GM18868 (cell line): Measurements from ENCODE around the gene MTERF2.

Source experiments
- ATAC-seq: cut with Tn5 transposase; IDR thresholded peaks from one replicate; pipeline ENCODE4 v1.9.1; 2021; ENCODE audit warnings: mild to moderate bottlenecking, moderate library complexity; ENCODE audit not compliant: unreplicated experiment

Gene MTERF2

DNA sequence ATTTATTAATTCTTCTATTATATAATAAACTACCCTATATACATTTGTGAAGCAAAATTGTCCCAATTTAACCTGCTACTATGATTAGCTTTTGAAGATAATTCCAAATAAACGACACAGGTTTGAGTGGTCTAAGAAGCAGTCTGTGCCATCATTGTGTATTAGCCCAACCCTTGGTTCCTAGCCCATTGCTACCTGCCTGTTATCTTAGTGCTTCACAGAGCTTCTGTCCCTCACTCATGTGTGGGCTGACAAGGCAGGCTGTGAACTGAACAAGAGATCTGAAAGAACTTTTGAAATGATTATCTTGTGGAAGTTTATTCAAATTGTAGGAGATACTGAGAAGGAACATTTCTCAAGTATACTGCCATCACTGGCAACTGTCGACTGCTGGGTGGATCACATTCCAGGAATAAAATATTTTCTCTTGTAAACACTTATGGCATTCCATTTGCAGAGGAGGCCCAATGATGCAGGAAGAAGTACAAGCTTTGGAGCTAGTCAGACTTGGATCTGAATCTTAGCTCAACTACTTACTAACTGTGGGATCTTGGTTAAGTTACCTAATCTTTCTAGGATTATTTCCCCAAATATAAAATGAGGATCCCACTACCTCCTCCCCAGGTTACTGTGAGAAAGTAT lies 7.8 kb upstream of the MTERF2 start:
- no peak for ATAC-seq

DNA sequence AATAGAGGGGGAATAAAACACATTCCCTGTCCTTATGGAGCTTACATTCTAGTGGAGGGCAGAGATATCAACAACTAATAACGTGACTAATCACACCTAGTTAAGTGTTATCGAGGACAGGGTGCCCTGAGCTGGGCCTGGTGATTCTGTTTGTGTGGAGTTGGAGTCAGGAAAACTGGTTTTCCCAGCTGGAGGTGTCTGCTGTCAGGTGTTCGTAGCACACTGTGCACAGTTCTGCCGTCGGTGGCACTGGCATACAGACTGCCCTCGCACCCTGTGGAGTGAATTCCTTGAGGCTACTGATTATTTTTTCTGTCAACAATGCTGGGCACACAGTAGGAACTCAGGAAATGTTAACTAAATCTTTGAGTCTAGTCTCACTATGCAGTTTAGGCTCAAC lies 900 bp upstream of the MTERF2 start:
- ATAC-seq = no peak

DNA sequence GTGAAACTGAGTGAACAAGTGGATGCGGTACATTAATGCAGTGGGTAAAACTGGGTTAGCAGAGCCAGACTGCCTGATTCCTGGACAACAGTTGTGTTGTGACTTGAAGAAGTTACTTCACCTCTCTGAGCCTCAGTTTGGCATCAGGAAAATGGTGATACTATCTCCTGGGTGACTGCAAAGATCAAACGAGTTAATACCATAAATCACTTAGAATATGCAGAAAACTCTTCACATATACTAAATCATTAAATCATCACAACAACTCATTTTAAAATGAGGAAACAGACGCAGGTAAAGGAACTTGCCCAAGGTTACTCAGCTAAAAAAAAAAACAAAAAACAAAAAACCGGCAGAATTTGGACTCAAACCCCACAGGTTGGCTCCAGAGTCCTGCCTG lies 811 bp downstream of the MTERF2 start:
- no peak for ATAC-seq

DNA sequence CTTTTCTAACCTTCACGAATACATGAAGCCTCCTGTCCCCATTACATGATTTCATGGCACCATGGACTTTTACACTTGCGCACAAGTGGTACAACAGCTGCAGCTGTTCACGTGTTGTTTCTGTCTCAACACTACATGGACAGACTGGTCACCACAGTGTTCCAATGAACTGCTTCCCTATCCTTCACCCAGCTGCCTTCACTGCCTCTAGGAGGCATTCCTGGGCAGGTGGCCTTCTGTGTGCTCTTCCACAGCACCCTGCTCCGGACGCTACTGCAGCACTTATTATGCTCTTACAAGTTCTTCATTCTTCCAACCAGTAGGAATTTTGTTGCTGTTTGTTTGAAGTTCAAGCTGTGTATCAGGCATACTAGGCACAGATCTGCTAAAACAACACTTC lies 1.5 kb downstream of the MTERF2 start:
- ATAC-seq = no peak

DNA sequence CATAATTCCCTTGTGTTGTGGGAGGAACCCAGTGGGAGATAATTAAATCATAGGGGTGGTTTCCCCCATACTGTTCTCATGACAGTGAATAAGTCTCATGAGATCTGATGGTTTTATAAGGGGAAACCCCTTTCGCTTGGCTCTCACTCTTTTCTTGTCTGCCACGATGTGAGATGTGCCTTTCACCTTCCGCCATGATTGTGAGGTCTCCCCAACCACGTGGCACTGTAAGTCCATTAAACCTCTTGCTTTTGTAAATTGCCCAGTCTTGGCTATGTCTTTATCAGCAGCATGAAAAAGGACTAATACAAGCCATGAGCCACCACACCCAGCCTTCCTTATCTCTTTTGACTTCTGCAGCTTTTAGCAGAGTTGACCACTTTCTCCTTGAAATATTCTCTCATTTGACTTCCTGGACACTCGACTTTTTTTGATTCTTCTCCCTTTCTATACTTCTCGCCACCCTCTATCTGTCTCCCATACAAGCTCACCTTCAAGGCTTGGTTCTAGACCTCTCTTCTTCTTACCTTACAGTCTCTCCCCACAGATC lies 2.3 kb downstream of the MTERF2 start:
- ATAC-seq = no peak

DNA sequence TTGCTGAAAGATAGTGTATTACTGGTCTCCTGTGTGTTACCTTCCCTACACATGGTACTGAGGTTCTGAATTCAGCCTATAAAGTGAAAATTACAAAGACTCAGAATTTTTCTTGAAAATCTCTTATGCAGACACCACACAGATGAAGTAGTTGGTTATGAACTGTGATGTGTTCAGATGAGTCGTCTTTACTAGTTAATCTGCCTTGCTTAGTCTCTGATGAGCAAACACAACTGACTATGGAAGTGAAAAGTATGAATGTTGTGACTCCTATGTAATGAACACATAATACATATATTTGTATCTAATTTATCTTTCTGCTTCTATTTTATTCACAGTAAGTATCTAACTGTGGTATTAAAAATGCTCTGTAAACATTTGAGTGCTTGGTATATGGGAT lies 4.7 kb downstream of the MTERF2 start:
- no peak for ATAC-seq

DNA sequence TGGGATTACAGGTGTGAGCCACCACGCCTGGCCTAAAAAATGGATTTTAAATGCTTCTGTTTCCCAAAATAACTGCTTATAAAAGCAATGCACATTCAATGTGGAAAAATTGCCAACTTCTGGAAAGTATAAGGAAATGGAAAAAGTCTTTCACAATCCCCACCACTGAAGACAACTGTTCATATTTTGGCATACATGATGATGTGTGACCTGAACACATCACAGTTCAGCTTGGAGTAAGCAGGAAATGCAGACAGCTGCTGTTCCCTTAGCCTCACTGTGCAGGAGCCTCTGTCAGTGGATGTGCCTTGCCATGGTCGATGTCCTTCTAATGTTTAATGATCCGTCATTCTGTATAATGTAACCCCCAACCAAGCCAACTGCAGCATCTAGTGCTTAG lies 5.2 kb downstream of the MTERF2 start:
- no peak for ATAC-seq

DNA sequence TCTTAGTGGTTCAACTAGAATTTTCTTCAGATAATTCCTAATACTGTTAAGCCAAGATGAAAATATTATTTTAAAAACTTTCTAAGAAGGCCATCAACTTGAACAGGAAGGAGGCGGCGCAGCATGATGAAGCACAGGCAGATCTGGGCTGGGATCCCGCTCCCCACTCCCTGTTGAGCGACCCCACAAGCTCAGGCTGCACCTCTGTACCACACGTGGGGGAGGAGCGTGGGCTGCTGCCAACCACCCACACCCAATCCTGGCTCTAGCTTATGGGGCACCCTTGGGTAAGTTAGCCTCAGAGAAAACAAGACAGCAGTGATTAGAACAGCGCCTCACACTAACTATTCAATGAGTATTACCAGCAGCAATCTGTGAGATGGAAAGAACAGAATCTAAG lies 6.0 kb downstream of the MTERF2 start:
- no peak for ATAC-seq

DNA sequence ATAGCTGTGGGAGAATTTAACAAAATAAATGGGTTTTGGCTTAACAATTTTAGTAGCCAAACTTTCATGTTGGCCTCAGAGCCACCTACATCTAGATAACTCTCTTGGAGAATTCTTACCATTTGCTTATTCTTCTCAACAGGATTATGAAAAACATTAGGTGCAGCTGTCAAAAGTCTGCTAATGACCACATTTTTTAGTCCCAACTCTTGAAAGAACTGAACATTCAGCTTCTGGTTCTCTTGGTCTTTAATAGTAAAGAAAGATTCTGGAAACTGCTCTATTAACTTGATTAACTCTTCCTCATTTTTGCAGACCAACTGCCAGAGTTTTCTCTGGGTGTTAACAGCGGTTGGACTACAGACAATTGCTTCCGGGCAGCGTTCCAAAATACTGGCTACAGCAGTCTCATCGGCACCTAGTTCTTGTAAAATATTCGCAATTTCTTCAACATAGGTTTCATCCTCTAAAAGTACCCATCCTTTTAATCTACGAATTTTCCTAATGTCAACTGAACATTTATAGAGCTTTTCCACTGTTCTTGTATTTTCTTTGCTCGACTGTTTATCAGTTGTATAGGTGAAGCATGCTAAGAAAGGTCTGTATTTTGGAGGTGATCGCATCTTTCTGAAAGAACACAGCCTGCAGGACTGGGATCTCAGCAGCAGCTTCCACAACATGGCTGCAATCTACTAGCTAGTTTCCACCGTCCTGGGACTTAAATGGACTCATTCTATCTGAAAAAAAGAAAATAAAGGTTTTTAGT lies 8.7 kb downstream of the MTERF2 start:
- ATAC-seq = no peak

DNA sequence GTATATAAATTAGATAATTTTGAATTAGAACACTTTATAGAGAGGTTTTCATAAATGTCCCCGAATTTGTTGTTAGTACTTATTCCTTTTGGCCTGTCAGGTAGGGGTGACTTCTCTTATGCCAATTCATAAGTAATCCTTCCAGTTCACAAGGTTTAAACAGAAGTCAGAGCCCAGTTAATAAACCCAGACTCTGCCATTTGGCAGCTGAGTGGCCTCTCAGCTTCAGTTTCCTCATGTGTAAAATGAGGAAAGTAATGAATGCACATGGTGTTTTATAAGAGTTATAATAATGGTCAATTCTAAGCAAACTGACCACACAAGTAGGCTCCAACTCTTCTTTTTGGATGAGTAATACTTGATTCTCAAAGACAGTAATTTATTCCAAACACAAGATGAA lies 10.3 kb downstream of the MTERF2 start:
- no peak for ATAC-seq

DNA sequence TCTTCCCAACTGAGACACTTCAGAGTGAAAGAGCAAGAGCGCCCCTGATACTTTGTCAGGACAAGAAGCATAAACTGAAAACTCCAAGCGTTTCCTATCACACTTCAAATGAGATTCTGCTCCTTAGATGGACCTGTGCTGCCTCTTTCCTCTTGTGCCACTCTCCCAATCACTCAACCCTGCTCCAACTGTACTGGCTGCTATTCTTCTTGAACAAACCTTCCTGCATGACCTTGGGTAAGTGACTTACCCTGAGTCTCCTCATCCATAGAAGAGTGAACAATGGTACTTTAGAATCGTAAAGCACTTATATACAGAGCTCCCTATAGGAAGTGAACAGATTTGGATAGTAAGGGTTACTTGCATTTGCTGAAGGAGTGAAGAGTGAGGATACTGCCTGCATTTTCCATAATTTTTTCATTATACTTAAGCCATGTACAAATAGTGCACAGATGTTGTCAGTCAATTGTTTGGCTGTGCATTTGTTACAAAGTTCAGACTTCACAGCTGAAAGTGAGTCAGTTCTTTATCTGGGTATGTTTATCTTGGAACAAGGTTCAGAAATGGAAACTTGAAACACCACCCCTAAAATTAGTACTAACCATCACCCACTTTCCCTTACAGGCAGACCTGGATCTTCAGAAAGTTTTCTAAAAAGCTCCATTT lies 10.8 kb downstream of the MTERF2 start:
- no peak for ATAC-seq

DNA sequence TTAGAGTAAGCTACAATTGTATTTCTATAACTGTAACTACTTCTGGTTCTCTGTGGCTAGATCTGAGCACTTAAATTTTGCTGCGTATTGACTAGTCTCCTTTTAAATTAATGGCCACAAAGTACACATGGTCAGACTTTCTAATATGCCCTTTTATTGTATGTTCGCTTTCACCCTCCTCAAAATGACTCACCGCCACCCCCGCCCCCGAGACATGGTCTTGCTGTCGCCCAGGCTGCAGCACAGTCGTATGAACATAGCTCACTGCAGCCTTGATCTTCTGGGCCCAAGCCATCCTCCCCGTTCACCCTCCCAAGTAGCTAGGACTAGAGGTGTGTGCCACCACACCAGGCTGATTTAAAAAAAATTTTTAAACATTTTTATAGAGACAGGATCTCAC lies 11.8 kb downstream of the MTERF2 start:
- ATAC-seq = no peak

DNA sequence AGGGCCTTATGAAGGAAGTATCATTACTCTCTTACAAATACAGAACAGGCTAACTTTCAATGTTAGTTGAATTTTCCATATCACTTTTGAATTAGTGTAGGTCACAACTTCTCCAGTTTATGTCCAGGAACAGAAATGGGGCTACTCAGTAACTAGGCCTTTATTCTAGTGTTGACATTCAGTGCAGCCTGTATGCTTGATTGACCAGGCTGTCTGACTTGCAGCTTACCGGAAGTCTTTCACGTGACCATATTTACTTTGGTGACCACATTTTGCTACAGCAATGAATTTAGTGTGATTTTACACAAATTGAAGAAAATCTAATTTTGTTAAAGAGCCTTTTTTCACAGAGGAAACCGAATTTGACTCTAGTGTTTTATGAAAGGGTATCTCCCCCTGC lies 12.4 kb downstream of the MTERF2 start:
- ATAC-seq = peak; percentile 93

DNA sequence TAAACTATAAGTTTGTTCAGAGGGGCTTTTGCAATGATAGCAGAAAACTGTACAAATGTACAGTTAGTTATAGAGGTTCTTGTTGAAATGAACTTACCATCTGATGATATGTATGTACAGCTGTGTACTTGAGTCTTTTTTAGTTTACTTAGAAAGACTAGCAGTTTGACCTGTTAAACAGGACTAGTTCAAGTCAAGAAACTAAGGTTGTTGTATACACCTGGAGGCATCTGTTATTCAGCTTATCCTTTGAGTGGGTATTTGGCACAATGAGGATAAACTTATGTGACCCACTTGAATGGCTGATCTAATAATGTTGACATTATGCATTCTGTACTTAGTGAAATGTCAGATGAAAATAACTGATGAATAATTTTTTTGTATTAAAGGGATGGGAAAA lies 13.4 kb downstream of the MTERF2 start:
- no peak for ATAC-seq

DNA sequence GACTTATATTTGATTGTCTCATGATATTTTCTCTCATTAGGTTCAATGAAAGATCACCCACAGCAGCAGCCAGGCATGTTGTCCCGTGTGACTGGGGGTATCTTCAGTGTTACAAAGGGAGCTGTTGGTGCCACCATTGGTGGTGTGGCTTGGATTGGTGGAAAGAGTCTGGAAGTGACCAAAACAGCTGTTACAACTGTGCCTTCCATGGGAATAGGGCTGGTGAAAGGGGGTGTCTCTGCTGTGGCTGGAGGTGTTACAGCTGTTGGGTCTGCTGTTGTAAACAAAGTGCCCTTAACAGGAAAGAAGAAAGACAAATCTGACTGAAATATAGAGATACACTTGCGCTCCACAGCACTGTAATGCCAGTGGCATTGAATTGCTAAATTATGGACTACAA lies 15.9 kb downstream of the MTERF2 start:
- no peak for ATAC-seq

DNA sequence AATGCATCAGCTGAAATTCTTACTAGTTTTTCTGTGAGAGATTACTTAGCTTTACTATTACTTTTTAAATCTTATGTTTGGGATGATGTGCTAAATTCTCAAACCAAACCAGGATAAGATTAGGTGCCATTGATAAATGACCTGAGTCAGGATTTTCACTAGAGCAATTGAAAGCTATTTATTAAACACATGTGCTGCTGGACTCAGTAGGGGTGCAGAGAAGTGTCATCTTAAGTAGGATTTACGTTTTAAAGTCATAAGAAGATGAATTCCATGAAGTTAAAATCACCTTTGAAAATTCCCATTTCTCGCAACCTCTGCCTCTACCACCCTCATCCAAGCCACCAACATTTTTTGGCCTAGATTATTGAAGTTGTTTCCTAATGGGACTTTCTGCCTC lies 22.4 kb downstream of the MTERF2 start:
- ATAC-seq = no peak

DNA sequence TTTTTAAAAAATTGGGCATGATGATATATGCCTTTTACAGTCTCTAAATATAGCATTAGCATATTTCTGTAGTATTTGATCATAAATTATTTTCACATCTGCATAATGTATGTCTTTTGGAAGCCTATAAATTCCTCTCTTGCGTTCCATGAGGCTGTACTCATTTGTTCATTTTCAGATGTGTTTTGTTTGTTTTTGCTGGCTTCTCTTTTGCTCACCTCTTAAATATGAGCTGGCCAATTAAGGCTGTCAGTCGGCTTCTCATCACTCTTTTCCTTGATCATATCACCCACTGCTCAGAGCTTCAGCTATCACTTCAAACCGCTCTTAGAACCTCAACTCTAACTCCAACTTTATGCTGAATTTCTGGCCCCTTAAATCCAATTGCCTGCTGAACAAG lies 24.7 kb downstream of the MTERF2 start:
- ATAC-seq = no peak

DNA sequence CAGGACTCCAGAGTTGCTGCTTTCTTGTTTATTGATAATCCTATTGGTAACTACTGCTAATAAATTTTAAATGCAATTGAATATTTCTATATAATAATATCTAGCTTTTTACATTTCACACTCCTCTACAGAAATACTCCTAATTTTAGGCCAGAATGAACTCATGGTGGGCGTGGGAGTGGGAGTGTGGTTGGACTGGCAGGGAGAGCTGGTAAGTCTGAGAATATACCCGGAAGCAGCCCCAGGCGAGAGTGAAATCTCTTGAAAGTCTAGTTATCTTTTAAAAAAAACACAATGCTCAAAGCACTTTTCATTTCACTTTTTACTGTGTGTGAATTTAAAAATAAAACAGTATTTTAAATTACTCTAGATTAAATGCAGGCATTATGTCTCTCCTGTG lies 26.5 kb downstream of the MTERF2 start:
- no peak for ATAC-seq

DNA sequence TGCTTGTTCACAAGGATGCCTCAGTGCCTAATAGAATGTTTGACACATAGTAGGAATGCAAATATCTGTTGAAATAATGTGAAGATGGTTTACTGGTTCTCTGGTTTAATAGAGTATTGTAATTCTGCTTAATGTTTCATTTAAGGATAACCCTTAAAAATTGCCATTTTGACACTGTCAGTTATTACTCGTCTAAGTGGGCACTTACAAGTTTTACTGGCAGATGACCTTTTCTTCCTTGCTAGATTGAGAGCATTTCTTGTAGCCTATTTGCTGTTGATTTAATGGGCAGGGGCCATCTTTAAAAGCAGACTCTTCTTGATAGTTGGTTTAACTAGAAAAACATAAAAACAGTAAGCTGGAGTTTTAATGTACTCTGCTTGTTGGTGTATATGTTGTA lies 29.4 kb downstream of the MTERF2 start:
- no peak for ATAC-seq

DNA sequence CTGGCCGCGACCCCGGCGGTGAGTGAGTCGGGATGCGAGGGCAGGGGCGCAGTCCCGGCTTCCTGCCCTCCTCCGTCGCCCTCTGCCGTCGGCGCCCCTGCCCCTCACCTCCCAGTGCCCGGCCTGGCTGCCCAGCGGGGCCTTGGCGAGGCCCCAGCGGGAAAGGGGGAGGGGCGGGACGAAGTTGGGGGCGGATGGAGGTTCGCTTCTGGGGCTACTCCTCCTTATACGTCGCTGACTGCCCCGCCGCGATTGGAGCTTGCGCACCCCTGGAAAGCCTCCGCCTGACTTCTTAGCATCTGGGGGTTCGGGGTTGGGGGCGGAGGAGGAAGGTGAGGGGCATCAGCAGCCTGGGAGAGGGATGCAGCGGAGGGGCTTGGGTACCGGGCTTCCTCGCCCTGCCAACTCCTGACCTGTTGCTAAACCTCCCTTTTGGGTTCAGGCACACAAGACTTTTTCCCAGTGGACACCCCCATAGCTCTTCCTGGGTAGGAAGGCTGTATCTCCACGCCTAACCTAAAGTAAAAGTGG lies 30.8 kb downstream of the MTERF2 start:
- ATAC-seq = peak; percentile 30

DNA sequence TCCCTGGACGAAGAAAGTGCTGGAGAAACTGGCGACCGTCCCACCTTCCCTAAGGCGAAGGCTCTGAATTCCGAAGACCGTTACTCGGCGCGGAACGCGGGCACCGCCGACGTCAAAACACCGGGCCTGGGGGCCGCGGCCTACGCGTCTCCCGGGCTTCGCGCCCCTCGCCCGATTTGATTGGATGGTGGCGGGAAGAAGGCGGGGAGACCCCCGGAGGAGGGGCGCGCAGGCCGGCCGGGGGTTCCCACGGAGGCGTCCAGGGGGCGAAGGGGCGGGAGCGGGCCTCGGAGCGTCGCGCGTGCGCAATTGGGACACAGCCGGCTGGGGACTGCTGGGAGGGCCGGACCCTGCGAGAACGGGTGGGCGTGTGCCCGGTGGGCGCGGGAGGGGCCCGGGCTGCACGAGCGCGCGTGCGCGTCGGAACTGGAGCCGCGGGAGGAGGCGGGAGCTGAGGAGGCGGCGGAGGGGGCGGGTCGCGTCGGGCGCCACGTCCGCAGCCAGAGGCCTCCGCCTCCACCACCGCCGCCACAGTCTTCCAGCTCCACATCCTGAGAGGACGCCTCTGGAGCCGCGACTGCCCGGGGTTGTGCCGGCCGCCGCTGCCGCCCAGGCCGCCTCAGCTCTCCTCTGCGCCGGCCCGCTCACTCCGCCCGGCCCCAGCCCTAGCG lies 31.4 kb downstream of the MTERF2 start, which contains the start of gene TMEM263:
TMEM263 (plus strand) TSS at position 531 of the 671 bp plus-strand sequence. CDS start 11,210 bp downstream, outside the sequence.
- peak; percentile 80 for ATAC-seq
